ENCODE measurements around the gene ZDHHC11B.

DNA sequence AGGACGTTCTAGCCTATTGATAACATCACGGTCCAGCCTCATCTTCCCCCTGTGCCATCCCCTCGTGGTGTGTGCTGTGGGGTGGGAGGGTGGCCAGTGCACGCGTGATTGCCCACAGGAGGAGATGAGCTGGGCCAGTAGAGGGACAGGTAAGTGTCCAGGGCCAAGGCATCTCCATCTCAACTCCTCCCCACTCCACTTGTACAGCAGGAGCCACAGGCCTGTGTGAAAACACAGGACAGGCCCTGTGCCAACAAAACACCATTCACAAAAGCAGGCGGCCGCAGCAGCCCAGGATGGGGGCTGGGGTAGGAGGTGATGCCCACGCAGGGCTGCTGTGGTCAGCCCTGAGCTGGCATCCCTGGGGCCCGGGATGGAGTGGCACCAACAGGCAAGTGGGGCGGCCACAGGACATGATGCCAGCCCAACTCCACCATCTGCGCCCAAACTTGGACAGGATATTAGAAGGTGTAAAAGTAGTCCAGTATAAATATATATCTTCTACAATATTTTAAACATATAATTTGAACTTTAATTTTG, 124.0 kb downstream of the ZDHHC11B start:
- TF ChIP-seq POLR2AphosphoS5 (IDR thresholded peaks at IDR 0.05) (no peak), POLR2A (IDR thresholded peaks at IDR 0.05) (no peak)
